Left ventricle myocardium inferior (tissue), 1 donor: Measurements from ENCODE around the gene CCDC175. TPM values are rescaled to one million over a fixed set of nuclear protein-coding genes. Genes with fewer than 3 reads are reported as not detected.

Experiments
- DNase-seq: peaks from one replicate; pipeline ENCODE4 v3.0.0-alpha.2; 2020
- H3K27ac ChIP-seq: fragments of 200-600 bp; replicated peaks from 2 replicates; pipeline ENCODE4 v1.8.0; 2021
- H3K27me3 ChIP-seq: fragments of 200-600 bp; 2 replicates; pipeline ENCODE4 v1.8.0; 2021; ENCODE audit warnings: low read depth
- H3K36me3 ChIP-seq: fragments of 200-600 bp; 2 replicates; pipeline ENCODE4 v1.8.0; 2021
- H3K4me1 ChIP-seq: fragments of 200-600 bp; 2 replicates; pipeline ENCODE4 v1.8.0; 2021
- H3K4me3 ChIP-seq: fragments of 200-600 bp; 2 replicates; pipeline ENCODE4 v1.8.0; 2021; ENCODE audit warnings: mild to moderate bottlenecking, moderate library complexity
- H3K9me3 ChIP-seq: fragments of 200-600 bp; replicated peaks from 2 replicates; pipeline ENCODE4 v1.8.0; 2021
- intact Hi-C: fragments of 100-400 bp; cut with micrococcal nuclease; formaldehyde crosslinking; loops from one replicate; pipeline ENCODE4 v1.11.0; 2022
- total RNA-seq: library from RNA; stranded (reverse); fragmentation: NEBNext Ultra II Directional; extraction: Animal tissue kit (Norgen Biotek cat#: 25700); gene quantifications from one replicate; pipeline ENCODE4 v1.2.1, GENCODE V29; 2021
- TF ChIP-seq, protein P1 (sequence below): fragments of 200-600 bp; IDR thresholded peaks from 2 replicates; pipeline ENCODE4 v1.8.0; 2021; ENCODE audit warnings: antibody characterized with exemption, mild to moderate bottlenecking, borderline replicate concordance
- donor health status: DM: no; HTN: yes; CAD: no; lungs with severe emphysema.

The CCDC175 gene
- total RNA-seq, 1 donor from 2014 or later = not detected

DNA sequence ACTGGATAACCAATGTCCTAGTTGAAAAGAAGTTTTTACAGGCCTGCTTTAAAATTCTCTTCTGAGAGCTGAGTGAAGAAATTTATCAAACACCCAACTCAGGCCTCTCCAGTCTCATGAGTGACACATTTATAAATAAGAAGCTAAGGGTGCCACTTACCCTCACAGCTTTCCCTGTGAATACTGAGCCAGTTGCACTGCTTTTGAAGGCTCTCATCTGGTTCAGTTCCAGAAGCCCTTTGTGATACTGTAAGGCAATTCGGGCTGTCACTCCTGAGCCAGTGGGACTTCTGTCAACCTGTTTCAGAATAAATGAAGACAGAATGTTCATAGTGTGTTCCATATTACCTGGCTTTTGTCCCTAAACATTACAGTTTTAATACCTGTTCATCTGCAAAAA lies 100.9 kb downstream of the CCDC175 start:
- no peak overlapping the region for H3K27ac ChIP-seq
- intact Hi-C loops = no loop called here
- no peaks in the 10 kb centered on the region for H3K27me3 ChIP-seq
- no peak overlapping the region for H3K4me3 ChIP-seq
- DNase-seq = no peak
- no peaks in the 10 kb centered on the region for H3K9me3 ChIP-seq
- peaks cover 31% of the 10 kb centered on the region for H3K4me1 ChIP-seq
- TF ChIP-seq, protein P1, sequence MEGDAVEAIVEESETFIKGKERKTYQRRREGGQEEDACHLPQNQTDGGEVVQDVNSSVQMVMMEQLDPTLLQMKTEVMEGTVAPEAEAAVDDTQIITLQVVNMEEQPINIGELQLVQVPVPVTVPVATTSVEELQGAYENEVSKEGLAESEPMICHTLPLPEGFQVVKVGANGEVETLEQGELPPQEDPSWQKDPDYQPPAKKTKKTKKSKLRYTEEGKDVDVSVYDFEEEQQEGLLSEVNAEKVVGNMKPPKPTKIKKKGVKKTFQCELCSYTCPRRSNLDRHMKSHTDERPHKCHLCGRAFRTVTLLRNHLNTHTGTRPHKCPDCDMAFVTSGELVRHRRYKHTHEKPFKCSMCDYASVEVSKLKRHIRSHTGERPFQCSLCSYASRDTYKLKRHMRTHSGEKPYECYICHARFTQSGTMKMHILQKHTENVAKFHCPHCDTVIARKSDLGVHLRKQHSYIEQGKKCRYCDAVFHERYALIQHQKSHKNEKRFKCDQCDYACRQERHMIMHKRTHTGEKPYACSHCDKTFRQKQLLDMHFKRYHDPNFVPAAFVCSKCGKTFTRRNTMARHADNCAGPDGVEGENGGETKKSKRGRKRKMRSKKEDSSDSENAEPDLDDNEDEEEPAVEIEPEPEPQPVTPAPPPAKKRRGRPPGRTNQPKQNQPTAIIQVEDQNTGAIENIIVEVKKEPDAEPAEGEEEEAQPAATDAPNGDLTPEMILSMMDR = no peak
- peaks cover 64% of the 10 kb centered on the region for H3K36me3 ChIP-seq

DNA sequence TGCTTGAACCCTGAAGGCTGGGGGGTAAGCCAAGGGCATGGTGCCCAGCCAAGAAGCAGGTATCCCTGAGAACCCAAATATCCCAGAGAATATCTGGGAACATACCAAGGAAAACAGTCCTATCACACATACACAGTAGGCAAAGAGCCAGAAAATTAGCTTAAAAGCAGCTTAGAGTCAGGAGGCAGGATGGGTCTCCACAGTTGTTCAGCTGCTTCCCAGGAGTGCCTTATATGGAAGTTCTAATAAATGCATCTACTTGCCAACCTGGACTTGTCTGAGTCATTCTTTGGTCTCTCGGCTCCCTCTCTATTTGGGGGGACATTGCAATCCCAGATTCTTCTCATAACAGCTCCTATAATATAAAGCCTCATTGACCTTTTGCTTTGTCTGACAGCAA lies 102.4 kb downstream of the CCDC175 start:
- intact Hi-C loops = no loop called here

DNA sequence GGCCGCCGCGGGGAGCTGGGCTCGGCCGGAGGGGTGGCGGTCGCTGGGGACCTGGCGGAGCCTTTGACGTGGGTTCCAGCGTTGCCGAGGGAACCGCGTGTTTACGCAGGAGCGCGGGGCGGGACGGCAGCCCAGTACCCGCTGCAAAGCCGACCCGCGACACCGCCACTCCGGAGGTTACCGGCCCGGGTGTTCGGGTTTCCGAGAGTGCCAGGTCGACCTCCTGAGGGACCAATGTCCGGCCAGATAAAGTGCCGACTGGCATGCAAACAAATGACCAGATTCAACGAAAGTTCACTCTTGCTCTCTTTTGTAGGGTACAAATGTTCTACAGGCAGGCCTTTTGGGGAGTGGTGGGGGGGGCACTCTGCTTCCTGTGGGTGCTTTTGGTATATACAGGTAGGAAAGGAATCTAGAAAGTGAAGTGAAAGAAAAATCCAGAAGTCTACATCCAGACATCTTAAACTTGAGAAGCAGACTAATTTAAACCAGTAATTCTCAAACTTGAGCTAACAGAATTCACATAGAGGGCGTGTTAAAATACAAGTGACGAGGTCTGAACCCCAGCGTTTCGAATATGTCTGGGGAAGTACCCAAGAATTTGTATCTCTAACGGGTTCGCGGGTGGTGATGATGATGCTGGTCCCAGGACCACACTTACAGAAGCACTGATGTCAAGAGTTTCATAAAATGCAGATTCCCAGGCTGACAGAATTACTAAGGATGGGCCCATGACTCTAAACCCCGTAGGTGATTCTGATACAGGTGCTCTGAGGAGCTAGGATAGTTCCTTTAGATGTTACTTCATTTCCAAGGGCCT lies 111.1 kb downstream of the CCDC175 start, which contains the start of gene GPR135:
GPR135 (minus strand) TSS at position 65 of the 820 bp plus-strand sequence. CDS start 154 bp downstream, outside the sequence.
- H3K9me3 ChIP-seq = no peaks in the 10 kb centered on the region
- no peaks in the 10 kb centered on the region for H3K27me3 ChIP-seq
- no peak for DNase-seq
- TF ChIP-seq, protein P1 = no peak
- peak within 1 kb of the TSS; percentile 71 for H3K27ac ChIP-seq
- peaks cover 20% of the 10 kb centered on the region for H3K4me1 ChIP-seq
- intact Hi-C loops = no loop called here
- H3K36me3 ChIP-seq = peaks cover 15% of the 10 kb centered on the region
- peak within 1 kb of the TSS; percentile 80 for H3K4me3 ChIP-seq

More for the DNA sequence above, 102.4 kb downstream of the CCDC175 start:
- Histone ChIP-seq H3K4me1 (peaks cover 23% of the 10 kb centered on the region), H3K4me3 (no peak overlapping the region), H3K27me3 (no peaks in the 10 kb centered on the region), H3K36me3 (peaks cover 72% of the 10 kb centered on the region), H3K9me3 (no peaks in the 10 kb centered on the region), H3K27ac (no peak overlapping the region)
- no peak for DNase-seq
- TF ChIP-seq, protein P1 = no peak

DNA sequence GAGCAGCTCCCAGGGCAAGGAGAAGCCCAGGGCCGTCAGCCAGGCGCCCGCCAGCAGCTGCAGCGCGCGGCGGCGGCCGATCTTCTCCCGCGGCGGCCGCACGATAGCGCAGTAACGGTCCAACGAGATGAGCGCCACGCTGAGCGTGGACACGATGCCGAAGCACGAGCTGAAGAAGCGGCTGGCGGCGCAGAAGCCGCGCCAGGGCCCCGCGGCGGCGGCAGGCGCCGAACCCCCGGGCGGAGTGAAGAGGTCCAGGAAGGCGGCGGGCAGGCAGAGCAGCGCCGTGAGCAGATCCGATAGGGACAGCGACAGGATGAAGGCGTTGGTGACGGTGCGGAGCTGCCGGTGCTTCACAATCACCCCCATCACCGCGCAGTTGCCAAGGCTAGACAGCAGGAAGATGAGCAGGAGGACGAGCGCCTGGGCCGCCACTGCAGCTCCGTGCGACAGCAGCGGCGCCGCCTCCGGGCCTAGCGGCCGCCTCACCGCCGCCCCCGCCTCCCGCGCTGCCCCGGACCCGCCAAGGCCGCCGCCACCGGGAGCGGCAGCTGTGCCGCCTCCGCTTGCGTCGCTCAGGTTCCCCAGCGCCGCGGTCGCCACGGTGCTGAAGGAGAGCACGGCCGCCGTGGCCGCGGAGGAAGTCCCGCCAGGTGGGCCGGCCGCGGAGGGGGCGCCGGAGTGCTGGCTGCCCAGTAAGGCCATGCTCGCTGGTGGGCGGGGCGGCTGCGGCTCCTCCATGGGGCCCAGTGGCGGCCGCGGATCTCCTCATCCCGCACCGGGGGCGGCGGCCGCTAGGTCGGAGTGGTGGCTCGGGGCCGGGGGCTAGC lies 111.9 kb downstream of the CCDC175 start:
- TF ChIP-seq, protein P1 = no peak
- Histone ChIP-seq H3K36me3 (peaks cover 11% of the 10 kb centered on the region), H3K4me1 (peaks cover 20% of the 10 kb centered on the region), H3K9me3 (no peaks in the 10 kb centered on the region), H3K4me3 (peak overlapping the region; percentile 80), H3K27me3 (no peaks in the 10 kb centered on the region), H3K27ac (peak overlapping the region; percentile 71)
- peak; percentile 75 for DNase-seq
- intact Hi-C loops = no loop called here

DNA sequence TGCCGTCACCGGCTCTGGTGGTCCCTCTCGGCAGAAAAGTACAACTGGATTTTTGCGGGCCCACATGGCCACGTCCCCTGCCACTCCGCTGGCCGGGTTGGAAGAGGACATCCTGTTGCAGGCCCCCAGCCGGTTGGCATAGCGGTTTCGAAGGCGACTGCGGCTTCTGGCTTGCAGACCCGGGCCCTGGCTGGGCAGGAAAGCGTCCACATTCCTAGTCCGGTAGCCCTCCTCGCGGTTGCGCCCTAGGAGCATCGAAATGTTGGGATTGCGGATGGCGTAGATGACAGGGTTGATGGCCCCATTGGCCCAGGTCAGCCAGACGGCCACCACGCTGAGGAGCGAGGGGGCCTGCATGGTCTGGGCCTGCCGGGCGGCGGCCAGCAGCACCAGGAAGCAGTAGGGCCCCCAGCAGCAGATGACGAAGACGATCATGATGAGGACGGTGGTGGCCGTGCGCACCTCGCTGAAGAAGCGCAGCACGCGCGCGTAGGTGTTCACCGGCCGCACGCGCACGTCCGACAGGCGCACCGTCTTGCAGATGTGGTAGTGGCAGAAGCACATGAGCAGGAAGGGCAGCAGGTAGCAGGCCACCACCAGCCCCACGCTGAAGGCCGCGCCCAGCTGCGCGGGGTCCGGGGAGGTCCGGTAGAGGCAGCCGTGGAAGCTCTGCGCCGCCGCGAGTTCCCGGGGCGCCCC lies 112.7 kb downstream of the CCDC175 start:
- intact Hi-C loops = no loop called here
- TF ChIP-seq, protein P1 = no peak

More for the DNA sequence above, 112.7 kb downstream of the CCDC175 start:
- Histone ChIP-seq H3K36me3 (peaks cover 11% of the 10 kb centered on the region), H3K4me1 (peaks cover 20% of the 10 kb centered on the region), H3K4me3 (peak overlapping the region; percentile 80), H3K27me3 (no peaks in the 10 kb centered on the region), H3K9me3 (no peaks in the 10 kb centered on the region), H3K27ac (peak overlapping the region; percentile 71)
- DNase-seq = no peak
